GM19372 (cell line): Measurements from ENCODE around the gene AGPS.

ENCODE experiments used
- ATAC-seq: cut with Tn5 transposase; IDR thresholded peaks from one replicate; pipeline ENCODE4 v1.9.1; 2021; ENCODE audit warnings: mild to moderate bottlenecking, low read depth, moderate library complexity; ENCODE audit not compliant: unreplicated experiment

Gene AGPS

GRCh38 chr2:177520324-177520723 is 127.8 kb downstream of the AGPS start:
- no peak for ATAC-seq

GRCh38 chr2:177523781-177524180 is 131.2 kb downstream of the AGPS start:
- ATAC-seq, result no peak

- no peak for ATAC-seq
Observed at GRCh38 chr2:177525351-177525924, 132.9 kb downstream of the AGPS start.

GRCh38 chr2:177528351-177528933 is 135.9 kb downstream of the AGPS start:
- ATAC-seq, result no peak

- no peak for ATAC-seq
Observed at GRCh38 chr2:177529166-177529565, 136.6 kb downstream of the AGPS start.

- ATAC-seq, result no peak
Observed at GRCh38 chr2:177530561-177530960, 138.0 kb downstream of the AGPS start.

GRCh38 chr2:177531706-177532105 is 139.1 kb downstream of the AGPS start:
- no peak for ATAC-seq

GRCh38 chr2:177532567-177532966 is 140.0 kb downstream of the AGPS start:
- no peak for ATAC-seq

- no peak for ATAC-seq
Observed at GRCh38 chr2:177533253-177533652, 140.7 kb downstream of the AGPS start.

- ATAC-seq, result no peak
Observed at GRCh38 chr2:177535000-177535399, 142.4 kb downstream of the AGPS start.

GRCh38 chr2:177535958-177536504 is 143.5 kb downstream of the AGPS start:
- ATAC-seq, result no peak

GRCh38 chr2:177537213-177537612 is 144.6 kb downstream of the AGPS start:
- ATAC-seq, result no peak

- no peak for ATAC-seq
Observed at GRCh38 chr2:177537636-177538035, 145.1 kb downstream of the AGPS start.

GRCh38 chr2:177538323-177538722 is 145.8 kb downstream of the AGPS start:
- no peak for ATAC-seq

- ATAC-seq, result no peak
Observed at GRCh38 chr2:177540283-177540682, 147.7 kb downstream of the AGPS start.

GRCh38 chr2:177541258-177541991 is 148.9 kb downstream of the AGPS start:
- no peak for ATAC-seq

GRCh38 chr2:177542396-177542795 is 149.8 kb downstream of the AGPS start:
- ATAC-seq, result no peak

- no peak for ATAC-seq
Observed at GRCh38 chr2:177543007-177543760, 150.6 kb downstream of the AGPS start.

GRCh38 chr2:177545143-177545542 is 152.6 kb downstream of the AGPS start:
- ATAC-seq, result no peak

- no peak for ATAC-seq
Observed at GRCh38 chr2:177545981-177546585, 153.5 kb downstream of the AGPS start.

- peak; percentile 85 for ATAC-seq
Observed at GRCh38 chr2:177547122-177547521, 154.5 kb downstream of the AGPS start.
